Neutrophil (primary cell): ENCODE results near the gene RPL3.

Experiments
- H3K27ac ChIP-seq: fragments of 200-600 bp; sonication (generic); 2 replicates; pipeline ENCODE4 v1.5.1; 2016; ENCODE audit warnings: mild to moderate bottlenecking, moderate library complexity
- H3K27me3 ChIP-seq: fragments of 200-600 bp; sonication (generic); 2 replicates; pipeline ENCODE4 v1.6.0; 2016; ENCODE audit warnings: mild to moderate bottlenecking
- H3K36me3 ChIP-seq: fragments of 200-600 bp; sonication (generic); 2 replicates; pipeline ENCODE4 v1.5.1; 2017
- H3K4me1 ChIP-seq, 2 experiments: fragments of 200-600 bp in 1 of 2; sonication (generic) in 1 of 2; 1 replicate in 1 of 2; 2 replicates in 1 of 2; pipeline versions ENCODE4 v1.5.1 to v1.6.1; 2013 to 2016; ENCODE audit warnings: low read depth in 1 of 2, low read length in 1 of 2, mild to moderate bottlenecking in 1 of 2, moderate library complexity in 1 of 2; ENCODE audit not compliant: control insufficient read depth in 1 of 2, insufficient read depth in 1 of 2
- H3K4me3 ChIP-seq, 2 experiments: fragments of 200-600 bp in 1 of 2; sonication (generic) in 1 of 2; 1 replicate in 1 of 2; 2 replicates in 1 of 2; pipeline ENCODE4 v1.5.1; 2013 to 2016; ENCODE audit warnings: low read depth in 1 of 2, low read length in 1 of 2, mild to moderate bottlenecking in 1 of 2, moderate library complexity in 1 of 2
- H3K9me3 ChIP-seq: fragments of 200-600 bp; sonication (generic); 2 replicates; pipeline ENCODE4 v1.5.1; 2016
- TF ChIP-seq, protein P1 (sequence below): fragments of 200-600 bp; sonication (generic); IDR thresholded peaks from 2 replicates; pipeline ENCODE4 v1.5.1; 2016; ENCODE audit warnings: antibody characterized with exemption

Gene RPL3

DNA sequence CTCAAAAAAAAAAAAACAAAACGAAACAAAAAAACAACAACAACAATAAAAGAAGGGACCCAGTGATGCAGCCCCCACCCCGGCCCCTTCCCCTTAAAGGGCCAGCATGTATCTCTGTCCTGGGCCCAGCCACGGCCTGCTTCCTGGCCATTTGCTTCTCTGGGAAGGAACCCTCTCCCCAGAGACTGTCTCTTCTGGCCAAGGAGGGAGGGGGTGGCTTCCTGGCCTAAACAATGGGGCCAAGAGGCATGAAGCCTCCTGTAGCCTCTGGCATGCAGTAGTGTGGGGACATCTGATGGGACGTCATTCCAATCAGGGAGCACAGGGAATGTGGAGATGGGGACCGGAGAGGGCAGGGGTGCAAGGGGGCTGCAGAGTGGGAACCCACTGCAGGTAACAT is 49.1 kb downstream of the RPL3 start:
- H3K27ac ChIP-seq = no peak overlapping the region
- H3K27me3 ChIP-seq = peaks cover 29% of the 10 kb centered on the region
- TF ChIP-seq, protein P1, sequence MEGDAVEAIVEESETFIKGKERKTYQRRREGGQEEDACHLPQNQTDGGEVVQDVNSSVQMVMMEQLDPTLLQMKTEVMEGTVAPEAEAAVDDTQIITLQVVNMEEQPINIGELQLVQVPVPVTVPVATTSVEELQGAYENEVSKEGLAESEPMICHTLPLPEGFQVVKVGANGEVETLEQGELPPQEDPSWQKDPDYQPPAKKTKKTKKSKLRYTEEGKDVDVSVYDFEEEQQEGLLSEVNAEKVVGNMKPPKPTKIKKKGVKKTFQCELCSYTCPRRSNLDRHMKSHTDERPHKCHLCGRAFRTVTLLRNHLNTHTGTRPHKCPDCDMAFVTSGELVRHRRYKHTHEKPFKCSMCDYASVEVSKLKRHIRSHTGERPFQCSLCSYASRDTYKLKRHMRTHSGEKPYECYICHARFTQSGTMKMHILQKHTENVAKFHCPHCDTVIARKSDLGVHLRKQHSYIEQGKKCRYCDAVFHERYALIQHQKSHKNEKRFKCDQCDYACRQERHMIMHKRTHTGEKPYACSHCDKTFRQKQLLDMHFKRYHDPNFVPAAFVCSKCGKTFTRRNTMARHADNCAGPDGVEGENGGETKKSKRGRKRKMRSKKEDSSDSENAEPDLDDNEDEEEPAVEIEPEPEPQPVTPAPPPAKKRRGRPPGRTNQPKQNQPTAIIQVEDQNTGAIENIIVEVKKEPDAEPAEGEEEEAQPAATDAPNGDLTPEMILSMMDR = no peak
- no peaks in the 10 kb centered on the region for H3K9me3 ChIP-seq
- H3K4me3 ChIP-seq = no peak overlapping the region
- H3K36me3 ChIP-seq = no peaks in the 10 kb centered on the region
- no peaks in the 10 kb centered on the region for H3K4me1 ChIP-seq

DNA sequence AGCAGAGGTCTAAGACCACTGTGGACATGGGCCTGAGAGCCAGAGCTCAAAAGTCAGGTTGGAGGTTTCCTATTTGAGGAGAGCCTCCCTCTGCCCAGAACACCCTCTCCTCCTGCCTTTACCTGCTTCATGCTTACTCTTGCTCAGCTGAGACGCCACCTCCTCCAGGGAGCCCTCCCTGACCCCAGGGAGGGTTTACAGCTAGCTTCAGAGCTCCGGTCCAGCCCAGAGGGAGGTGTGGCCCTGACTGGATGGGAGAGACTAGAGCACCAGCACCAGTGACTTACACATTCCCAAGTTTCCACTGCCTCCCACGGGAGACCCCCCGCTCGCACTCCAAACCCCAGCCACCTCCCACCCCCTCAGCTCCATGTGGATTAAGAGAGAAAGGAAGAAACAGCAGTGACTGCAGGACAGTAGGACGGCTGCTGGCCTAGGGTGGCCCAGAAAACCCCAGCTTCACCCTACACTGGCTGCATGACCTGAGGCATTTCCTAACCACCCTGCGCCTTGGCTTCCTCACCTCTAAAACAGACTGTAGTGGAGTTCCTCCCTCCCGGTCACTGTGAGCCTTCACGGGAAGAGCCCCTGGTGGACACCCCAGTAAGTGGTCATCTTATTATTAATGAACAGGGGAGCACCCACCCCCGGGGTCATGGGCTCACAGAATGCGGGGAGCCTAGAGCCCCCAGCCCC is 50.2 kb downstream of the RPL3 start:
- H3K27me3 ChIP-seq = peaks cover 34% of the 10 kb centered on the region
- no peaks in the 10 kb centered on the region for H3K9me3 ChIP-seq
- no peak overlapping the region for H3K4me3 ChIP-seq
- TF ChIP-seq, protein P1 = no peak
- H3K36me3 ChIP-seq = no peaks in the 10 kb centered on the region
- no peaks in the 10 kb centered on the region for H3K4me1 ChIP-seq
- H3K27ac ChIP-seq = no peak overlapping the region

- H3K27ac ChIP-seq = no peak overlapping the region
- peaks cover 38% of the 10 kb centered on the region for H3K27me3 ChIP-seq
- H3K4me1 ChIP-seq = no peaks in the 10 kb centered on the region
- no peaks in the 10 kb centered on the region for H3K9me3 ChIP-seq
- no peak overlapping the region for H3K4me3 ChIP-seq
- TF ChIP-seq, protein P1 = no peak
- H3K36me3 ChIP-seq = no peaks in the 10 kb centered on the region
These were observed 50.8 kb downstream of the RPL3 start for GRCh38 chr22:39268645-39269044.

DNA sequence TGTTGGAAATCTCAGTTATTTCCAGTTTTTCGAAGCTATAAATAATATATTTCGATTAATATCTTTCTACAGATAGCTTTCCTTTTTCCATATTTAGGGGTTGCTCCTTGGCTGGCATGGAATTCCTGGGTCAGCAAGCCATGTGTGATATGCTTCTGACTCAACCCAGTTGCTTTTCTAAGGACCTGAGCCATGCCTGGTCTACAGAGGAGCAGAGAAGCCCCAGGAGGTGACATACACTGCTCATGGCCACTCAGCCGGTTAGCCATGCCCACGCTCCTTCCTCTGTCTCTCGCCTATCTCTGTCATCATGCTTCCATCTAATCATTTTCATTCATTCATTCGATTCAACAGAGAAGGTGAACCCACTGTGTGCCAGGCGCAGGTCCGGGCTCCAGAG is 51.4 kb downstream of the RPL3 start:
- peaks cover 43% of the 10 kb centered on the region for H3K27me3 ChIP-seq
- no peak overlapping the region for H3K4me3 ChIP-seq
- H3K36me3 ChIP-seq = no peaks in the 10 kb centered on the region
- no peak overlapping the region for H3K27ac ChIP-seq
- TF ChIP-seq, protein P1 = no peak
- no peaks in the 10 kb centered on the region for H3K9me3 ChIP-seq
- no peaks in the 10 kb centered on the region for H3K4me1 ChIP-seq

GRCh38 chr22:39266398-39267030 is 52.9 kb downstream of the RPL3 start:
- no peaks in the 10 kb centered on the region for H3K4me1 ChIP-seq
- H3K9me3 ChIP-seq = no peaks in the 10 kb centered on the region
- TF ChIP-seq, protein P1 = no peak
- no peak overlapping the region for H3K4me3 ChIP-seq
- H3K36me3 ChIP-seq = no peaks in the 10 kb centered on the region
- H3K27me3 ChIP-seq = peaks cover 43% of the 10 kb centered on the region
- no peak overlapping the region for H3K27ac ChIP-seq
